ENCODE data around the gene TIGD6.

The TIGD6 gene

DNA sequence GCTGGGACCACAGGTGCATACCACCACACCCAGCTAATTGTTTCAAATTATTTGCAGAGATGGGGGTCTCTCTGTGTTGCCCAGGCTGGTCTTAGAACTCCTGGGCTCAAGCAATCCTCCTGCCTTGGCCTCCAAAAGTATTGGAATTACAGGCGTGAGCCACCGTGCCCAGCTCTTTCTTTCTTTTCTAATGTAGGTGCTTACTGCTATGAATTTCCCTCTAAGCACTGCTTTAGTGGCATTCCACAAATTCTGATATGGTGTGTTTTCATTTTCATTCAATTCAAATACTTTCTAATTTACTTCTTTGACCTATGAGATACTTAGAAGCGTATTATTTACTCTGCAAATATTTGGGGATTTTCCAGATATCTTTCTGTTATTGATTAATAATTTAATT is 15.0 kb upstream of the TIGD6 start:
- DNase-seq, result no peak

DNA sequence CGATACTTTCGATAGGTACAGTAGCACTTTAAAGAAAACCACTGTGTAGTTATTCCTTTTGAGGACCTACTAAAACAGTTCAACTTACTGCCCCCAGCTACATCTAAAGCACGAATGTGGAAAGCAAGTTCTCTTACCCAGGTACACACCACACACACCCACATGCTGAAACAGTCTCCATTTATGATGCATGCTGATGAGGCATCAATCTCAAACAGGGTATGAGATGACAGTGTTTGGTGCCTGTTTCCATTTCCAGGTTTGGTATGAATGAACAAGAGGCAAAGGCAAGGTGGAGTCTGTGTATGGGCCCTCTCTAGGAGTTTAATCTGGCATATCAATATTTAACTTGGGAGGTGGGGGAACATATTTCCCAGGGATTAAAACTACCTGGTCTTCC is 14.0 kb upstream of the TIGD6 start:
- no peak for DNase-seq

DNA sequence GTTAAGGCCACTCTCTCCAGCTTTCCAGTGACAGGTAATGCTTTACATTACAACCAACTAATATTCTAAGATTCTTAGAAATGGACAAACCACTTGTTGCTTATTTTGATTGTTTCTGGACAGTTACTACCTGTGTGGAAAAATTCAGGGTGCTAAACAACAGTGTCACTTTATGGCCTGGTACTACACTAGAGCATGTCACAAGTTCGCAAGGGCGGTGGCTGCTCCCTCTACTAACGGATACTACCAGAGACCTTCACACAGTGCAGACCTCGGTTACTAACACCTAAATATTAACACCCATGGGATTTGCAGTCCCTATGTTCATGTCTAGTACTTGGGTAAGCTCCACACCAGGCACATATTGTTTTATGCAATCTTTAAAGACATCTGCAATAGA is 13.5 kb upstream of the TIGD6 start:
- DNase-seq, result no peak

DNA sequence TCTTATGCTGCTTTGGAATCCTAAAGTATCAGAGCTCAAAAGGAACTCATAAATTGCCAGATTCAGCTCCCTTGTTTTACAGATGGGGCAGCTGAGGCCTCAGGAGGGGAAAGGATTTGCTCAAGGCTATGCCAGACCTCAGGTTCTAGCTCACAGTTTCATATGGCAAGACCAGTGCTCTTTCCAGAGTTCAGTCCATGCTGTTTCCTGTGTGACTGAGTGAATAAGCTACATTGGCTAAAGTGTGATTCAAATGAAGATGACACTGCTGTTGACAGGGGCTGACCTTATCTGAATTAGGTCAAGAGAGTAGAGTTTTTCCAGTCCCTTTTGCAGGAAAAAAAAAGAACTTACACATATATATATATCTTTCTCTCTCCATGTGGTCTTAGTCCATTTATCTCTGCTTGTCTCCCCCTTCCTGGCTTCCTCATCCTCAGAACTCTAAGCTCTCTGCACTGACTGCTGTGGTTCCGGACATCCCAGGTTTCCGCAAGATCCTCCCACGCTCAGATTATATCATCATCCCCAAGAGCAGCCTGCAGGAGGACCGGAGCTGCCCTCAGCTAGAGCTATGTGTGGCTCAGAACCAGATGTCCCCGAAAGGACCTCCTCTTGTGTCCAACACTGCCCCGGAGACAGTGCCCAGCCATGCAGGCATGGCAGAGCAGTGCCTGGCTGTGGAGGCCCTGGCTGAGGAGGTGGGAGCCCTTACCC is 9.4 kb upstream of the TIGD6 start:
- DNase-seq, result no peak

DNA sequence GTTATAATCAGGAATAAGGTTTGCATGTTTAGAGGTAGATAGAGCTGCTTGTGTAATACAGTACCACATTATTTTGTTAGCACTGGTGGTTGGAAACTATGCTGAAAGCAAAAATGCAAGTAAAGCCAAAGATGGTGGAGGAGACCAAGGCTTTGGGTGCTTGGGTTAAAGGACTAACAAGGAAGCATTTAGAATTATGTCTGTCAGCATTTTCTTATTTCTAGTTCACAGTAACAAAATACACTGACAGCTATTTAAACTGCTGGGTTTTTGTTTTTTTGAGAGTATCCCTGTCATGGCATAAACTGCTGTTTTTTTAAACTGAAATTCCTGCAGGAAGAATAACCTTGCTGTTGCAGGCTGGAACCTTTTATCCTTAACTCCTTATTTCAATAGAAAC is 6.6 kb upstream of the TIGD6 start:
- DNase-seq, result no peak

DNA sequence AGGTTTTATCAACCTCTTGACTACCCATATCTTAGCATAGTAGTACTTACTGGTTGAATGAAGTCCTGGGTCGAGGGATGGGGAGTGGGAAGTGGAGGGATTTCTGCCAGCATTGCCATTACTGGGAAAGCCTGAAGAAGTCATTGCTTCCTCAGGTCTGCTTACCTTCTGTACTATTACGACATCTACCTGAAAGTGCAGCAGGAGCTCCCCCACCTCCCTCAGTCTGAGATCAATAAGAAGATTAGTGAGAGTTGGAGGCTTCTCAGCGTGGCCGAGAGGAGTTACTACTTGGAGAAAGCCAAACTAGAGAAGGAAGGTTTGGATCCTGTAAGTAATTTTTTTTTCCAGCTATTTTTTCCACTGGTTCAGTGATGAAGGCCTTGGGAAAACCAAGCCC is 5.9 kb upstream of the TIGD6 start:
- no peak for DNase-seq

DNA sequence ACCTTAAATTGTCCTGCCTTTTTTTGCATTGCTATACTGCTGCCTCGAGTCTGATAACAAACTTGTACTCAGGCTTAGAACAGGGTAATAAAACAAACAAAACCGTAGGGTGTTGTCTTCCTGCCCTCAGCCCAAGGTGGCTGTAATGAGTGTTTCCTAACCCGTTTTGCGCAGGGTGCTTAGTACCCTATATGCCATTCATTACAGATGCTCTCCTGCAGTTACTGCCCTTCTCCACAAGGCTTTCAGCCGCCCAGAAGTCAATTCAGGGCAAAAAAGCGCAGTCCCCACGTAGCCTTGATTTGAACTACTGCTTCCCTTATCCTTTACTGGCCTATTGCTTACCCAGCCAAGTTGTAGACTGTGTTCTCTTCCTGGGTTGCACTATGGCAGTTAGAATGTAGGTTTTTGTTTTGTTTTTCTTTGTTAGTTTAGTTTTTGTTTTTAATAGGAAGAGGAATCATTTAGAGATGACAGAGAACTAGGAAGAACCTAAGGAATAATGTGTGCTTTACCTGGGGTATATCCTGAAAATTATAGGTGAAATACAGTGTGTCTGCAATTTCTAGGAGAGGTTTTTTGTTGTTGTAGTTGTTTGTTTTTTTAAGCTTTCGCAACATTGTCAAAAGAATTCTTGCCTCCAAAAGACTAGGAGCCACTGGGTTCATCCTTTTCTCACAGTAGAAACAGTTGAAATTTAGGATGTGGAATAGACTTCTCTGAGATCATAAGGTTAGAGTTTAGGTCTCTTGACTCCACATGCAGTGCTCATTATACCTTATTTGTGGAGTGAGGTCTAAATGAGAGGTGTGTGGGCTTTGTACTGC is 1.4 kb upstream of the TIGD6 start:
- peak; percentile 28 for DNase-seq

DNA sequence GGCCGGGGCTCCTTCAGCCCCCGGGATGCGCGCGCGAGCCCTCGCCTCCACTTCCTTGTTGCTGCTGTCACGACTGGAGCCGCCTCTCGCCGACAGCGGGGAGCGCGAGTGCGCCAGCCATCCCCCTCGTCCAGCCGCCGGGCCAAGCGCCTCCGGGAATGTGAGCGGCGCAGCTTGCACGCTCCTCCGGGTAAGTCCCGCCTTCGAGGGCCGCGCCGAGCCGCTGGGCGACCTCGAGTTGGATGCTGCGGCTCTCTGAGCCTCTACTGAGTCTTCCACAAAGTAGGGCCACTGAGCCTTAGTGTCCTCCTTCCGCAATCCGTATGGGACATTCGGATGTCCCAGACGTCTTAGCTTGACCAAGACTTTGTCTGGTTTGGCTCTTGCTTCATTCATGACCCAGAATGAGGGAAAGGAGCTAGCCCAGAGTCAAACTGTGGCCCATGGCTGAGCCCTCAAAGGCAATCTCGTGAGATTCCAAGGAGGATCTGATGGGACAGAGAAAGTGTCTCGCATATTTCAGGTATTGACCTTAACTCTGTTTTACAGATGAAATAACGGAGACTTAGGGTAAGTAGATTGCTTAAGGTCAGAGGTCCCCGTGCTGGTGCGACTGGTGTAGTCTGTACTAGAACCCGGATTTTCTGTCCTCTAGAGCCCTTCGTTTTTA is 671 bp upstream of the TIGD6 start:
- no peak for DNase-seq

DNA sequence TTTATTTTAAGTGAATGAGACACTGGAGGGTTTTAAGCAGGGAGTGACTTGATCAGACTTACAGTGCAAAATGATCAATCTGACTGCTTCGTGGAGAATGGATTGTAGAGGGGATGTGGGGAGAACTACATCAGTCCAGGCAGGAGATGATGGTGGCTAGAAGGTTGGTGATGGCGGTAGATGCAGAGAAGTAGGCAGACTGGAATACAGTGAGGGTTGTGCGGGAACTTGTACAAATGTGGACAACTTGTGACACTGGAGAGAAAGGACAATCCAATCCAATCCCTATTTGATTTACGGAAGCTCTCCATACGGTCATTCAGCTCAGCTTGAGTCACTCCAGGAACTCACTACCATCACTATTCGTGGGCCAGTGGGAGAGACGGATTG is 593 bp downstream of the TIGD6 start:
- no peak for DNase-seq

DNA sequence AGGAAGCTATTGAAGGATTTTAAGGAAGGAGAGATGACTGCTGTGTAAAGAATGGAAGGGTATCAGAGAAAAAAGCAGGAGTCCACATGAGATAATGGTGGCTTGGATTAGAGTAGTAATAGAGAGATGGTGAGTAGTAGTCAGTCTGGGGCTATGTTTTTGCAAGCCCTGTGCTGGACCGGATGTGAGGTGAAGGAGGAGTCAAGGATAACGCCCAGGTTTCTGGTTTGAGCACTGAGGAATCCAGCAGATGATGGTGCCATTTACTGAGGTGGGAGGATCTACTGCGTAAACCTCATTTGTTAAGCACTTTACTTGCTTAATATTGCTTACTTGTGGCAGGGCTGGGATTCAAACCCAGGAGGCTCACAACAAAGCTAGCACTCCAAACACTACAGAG is 1.1 kb downstream of the TIGD6 start:
- no peak for DNase-seq

DNA sequence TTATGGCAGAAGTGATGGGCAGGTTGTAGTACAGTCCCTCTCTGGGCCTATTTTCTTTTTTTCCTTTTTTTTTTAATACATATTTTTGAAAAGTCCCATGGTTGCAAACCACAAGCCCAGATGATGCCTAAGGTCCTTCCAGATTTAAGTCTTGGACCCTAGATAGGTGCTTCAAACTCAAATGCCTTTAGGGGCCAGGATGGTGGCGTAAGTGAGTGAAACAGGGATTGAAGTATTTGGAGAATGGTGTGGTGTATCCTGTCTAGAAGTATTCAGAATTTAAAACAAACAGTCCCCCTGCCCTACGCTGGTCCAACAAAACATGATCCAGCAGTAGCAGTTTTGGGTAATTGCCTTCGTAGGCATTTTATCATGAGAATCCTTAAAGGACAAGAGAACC is 2.2 kb downstream of the TIGD6 start:
- no peak for DNase-seq

DNA sequence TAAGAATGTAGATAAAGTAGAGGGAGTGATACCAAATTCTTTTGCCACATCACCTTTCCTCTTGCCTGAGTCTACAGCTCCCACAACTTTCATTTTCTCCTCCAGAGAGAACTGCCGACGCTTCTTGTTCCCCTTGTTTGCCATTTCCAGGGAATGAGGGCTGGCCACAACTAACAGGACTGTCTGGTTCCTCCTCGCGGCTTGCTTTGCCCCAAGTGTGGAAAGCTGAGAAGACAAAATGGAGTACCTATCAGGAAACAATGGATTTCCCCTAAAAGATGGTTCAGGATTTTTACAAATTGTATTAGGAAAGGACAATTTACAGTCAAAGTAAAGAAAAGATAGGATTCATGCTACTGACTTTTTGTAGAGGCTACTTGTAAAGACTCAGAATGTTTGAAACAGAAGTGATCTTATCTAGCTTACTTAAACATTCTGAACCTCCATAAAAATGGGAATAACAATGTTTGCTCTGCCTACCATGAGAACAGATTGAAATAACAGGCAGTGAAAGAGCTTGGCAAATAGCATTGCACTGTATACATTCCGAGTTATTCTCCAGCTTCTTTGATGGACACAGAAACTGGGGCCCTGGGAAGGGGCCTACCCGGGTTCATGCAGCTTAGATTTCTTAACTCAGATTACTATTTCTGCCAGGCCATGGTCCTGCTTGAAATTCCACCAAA is 4.1 kb downstream of the TIGD6 start:
- no peak for DNase-seq

DNA sequence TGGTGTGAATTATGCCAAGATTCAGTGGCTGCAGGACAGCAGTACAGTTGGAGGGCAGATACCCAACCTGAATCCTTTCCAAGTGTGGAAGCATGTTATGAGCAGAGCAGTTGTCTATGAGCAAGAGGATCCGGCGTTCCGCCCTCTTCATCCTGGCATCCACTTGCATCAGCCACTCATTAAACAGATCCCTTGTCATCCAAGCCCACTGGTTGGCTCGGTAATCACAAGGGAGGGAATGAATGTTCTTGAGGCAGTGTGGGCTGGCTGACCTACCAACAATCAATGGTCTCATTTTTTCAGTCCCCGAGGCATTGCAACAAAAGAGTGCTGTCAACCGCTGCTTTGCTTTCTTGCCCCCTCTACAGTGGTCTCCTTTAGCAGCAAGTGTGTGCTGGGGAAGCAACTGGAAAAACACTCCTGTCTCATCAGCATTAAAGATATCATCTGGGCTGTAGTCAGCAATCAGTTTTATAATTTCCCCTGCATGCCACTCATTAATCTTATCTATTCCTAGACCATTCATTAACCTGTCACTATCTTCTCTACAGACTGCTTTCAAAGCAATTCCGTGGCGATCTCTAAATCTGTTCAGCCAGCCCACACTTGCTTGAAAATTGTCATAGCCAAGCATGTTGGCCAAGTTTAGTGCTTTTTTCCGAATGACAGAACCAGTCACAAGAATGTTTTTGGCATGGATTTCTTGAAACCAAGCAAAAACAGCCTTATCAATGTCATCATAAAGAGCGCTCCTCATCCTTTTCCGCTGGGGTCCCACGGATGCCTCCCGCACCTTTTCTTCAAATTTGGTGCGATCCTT is 4.9 kb downstream of the TIGD6 start:
- DNase-seq, result no peak

DNA sequence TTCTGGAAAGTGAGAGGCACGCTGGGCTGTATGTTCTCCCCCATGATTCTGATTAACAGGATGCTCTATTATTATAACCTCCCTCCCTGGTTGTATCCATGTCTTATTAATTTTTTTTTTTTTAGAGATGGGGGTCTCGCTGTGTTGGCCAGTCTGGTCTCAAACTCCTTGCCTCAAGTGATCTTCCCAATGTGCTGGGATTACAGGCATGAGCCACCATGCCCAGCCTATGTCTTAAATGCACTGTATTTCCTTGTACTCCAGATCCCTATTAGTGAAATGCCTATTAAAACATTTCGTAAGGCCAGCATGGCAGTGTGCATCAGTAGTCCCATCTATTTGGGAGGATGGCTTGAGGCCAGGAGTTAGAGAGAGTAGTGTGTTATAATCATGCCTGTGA is 7.0 kb downstream of the TIGD6 start:
- DNase-seq, result no peak

DNA sequence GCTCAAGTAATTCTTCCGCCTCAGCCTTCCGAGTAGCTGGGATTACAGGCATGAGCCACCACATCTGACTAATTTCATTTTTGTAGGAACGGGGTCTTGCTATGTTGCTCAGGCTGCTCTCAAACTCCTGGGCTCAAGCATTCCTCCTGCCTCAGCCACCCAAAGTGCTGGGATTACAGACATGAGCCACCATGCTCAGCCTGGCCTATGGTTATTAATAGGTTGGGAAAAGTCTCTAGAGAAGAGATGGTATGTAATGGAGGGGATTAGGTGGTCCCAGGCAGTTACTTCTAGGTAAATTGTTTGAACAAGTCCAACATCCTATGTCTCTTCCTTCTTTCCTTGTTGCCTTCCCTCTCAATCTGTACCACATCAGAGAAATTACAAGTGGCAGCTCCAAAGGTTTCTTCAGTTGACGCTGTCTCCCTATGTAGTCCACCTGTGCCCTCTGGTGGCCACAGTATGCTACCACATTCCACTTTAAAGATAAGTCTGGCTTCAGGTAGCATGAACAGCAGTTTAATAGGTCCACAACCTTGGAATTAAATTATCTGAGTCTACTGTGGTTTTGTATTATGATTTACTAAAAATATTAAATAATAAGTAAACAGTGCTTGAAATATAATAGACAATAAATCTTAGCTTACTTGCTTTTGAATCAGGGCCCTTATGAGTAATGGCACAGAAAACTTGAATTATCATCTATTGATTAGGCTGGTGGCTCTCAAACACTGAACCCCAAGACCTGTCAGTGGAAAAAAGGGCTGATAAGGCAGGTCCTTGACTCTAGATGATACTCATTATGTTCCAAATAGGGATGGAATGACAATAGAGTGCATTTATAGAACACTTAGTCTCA is 9.7 kb downstream of the TIGD6 start:
- peak; percentile 35 for DNase-seq

DNA sequence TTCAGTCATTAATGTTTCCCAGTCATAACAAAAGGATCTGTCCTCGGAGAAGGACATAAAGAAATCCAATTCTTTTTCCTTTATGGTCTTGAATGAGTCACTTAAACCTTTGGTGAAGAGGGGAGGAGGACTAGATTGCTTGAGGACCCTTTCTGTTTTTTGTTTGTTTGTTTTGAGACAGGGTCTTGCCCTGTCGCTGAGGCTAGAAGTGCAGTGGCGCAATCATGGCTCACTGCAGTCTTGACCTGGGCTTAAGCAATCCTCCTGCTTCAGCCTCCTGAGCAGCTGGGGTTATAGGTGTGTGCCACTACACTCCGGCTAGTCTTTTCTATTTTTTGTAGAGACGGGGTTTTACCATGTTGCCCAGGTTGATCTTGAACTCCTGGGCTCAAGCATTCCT is 12.3 kb downstream of the TIGD6 start:
- no peak for DNase-seq

DNA sequence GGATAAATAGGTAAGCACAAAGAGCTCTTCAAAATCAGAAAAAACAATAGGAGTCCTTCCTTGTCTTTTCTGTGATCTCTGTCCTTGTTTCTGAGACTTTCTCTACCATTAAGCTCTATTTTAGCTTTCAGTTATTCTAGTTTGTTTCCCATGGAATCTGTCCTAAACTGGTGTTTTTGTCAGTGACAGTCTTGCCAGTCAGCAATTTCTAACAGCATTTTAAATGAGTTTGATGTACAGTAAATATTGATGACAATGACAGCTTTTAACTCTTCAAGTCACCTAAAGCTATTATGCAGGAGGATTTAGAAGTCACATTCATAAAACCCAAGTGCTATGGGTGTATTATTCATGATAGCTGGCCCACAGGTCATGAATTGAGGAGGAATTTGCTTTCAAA is 17.9 kb downstream of the TIGD6 start:
- no peak for DNase-seq

DNA sequence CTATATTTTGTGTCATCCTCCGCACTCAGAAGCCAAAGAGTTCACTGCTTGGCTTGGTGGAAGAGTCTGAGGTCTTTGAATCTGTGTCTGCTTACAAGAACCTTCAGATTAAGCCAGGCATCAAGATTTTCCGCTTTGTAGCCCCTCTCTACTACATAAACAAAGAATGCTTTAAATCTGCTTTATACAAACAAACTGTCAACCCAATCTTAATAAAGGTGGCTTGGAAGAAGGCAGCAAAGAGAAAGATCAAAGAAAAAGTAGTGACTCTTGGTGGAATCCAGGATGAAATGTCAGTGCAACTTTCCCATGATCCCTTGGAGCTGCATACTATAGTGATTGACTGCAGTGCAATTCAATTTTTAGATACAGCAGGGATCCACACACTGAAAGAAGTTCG is 19.2 kb downstream of the TIGD6 start:
- DNase-seq, result no peak

DNA sequence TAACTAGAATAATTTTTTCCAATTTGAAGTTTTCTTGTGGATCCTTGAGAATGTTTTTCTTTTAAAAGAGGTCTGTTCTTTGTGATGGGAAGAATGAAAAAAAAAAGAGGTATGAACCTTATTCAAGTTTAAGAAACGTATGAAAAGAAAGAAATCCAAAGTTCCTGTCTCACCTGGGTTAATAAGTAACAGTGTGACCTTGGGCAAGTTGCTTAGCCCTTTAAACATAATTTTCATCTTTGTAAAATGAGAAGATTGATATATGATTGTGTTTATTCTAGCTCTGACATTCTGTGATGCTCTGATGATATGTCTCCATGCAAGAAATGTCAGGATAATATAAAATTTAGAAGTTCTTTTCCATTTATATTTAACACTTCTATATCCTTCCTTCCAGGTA is 20.6 kb downstream of the TIGD6 start:
- no peak for DNase-seq

DNA sequence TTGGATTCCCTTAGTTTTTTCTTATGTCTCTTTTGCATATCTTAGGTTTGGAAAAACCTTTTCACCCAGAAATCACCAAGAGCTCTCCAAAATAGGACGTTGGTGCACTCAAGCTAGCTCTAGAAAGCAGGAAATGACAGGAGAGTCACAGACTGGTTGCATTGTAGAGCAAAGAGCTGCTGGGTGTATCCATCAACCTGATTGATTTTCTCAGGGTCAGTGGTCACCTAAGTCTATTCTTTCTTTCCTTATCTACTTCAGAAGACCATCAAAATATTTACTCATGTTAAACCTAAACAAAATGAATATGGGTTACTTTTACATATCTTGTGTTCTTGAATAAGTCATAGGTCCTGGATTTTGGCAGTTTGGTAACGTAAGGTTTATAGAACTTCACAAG is 25.0 kb downstream of the TIGD6 start:
- DNase-seq, result no peak

DNA sequence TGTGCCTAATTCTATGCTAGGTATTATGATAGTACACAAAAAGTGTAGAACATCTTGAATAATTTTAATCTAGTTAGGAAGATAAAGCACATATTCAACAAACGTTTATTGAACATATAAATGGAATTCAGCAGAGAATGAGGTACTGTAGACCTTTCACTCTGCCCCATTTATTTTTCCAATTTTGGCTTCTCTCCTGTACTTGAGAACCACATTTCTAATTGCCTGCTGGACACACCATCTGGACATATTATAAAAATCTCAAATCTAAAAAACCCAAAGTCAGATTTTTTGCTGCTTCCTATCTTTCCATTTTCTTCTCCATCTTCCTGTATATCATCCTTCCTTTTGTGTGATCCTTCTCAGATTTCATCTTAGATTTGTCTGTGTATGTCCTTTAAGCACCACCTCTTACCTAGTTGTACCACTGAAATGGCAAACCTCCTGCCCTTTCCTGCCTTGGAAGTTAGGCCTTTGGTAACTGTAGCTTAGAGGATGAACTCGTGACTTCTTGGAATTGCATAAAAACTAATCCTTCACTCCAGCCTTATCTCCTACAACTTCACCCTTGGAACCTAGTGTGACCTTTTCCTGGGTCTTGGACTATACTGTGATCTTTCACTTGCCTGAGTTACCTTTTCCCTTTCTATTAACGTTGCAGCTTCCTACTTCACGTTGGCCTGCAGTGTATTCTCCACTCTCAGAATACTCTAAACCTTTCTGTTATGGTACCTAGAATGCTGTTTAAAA is 31.1 kb downstream of the TIGD6 start:
- no peak for DNase-seq

Data from NCI-H1694 treated with DMSO at 0.1 percent for 48 hours (cell line).